MM.1S (cell line): ENCODE measurements around the gene BRD3OS.

ENCODE experiments used
- DNase-seq: peaks from one replicate; pipeline ENCODE4 v3.0.0-alpha.2; 2015
- H2AFZ ChIP-seq: fragments of 300-600 bp; sonication (generic); 2 replicates; pipeline ENCODE4 v1.6.0; 2016; ENCODE audit warnings: antibody characterized with exemption, low read length
- H3F3A ChIP-seq: fragments of 300-600 bp; sonication (generic); 2 replicates; pipeline ENCODE4 v1.6.1; 2016; ENCODE audit warnings: mild to moderate bottlenecking, antibody characterized with exemption, low read length, moderate library complexity, mixed read lengths; ENCODE audit not compliant: insufficient read depth
- H3K27ac ChIP-seq: fragments of 300-600 bp; sonication (generic); 2 replicates; pipeline ENCODE4 v1.5.1; 2016; ENCODE audit warnings: mild to moderate bottlenecking, low read length
- H3K27me3 ChIP-seq: fragments of 300-600 bp; sonication (generic); replicated peaks from 2 replicates; pipeline ENCODE4 v1.6.0; 2016; ENCODE audit warnings: low read length; ENCODE audit not compliant: insufficient read depth
- H3K36me3 ChIP-seq: fragments of 300-600 bp; sonication (generic); replicated peaks from 2 replicates; pipeline ENCODE4 v1.6.1; 2016; ENCODE audit warnings: mild to moderate bottlenecking, low read length, mixed read lengths; ENCODE audit not compliant: insufficient read depth
- H3K4me1 ChIP-seq: fragments of 300-600 bp; sonication (generic); 2 replicates; pipeline ENCODE4 v1.6.1; 2016; ENCODE audit warnings: low read length, mixed read lengths
- H3K4me2 ChIP-seq: fragments of 300-600 bp; sonication (generic); 2 replicates; pipeline ENCODE4 v1.6.0; 2016; ENCODE audit warnings: low read depth, low read length
- H3K4me3 ChIP-seq: fragments of 300-600 bp; sonication (generic); 2 replicates; pipeline ENCODE4 v1.5.1; 2016; ENCODE audit warnings: low read length, mixed read lengths
- H3K79me2 ChIP-seq: fragments of 300-600 bp; sonication (generic); 2 replicates; pipeline ENCODE4 v1.6.1; 2016; ENCODE audit warnings: mixed run types, low read length, mixed read lengths
- H3K9ac ChIP-seq: fragments of 300-600 bp; sonication (generic); 2 replicates; pipeline ENCODE4 v1.6.1; 2016; ENCODE audit warnings: low read length, mixed read lengths
- H3K9me2 ChIP-seq: fragments of 300-600 bp; sonication (generic); replicated peaks from 2 replicates; pipeline ENCODE4 v1.6.1; 2016; ENCODE audit warnings: mild to moderate bottlenecking, low read length, mixed read lengths; ENCODE audit not compliant: insufficient read depth
- H3K9me3 ChIP-seq: fragments of 300-600 bp; sonication (generic); replicated peaks from 2 replicates; pipeline ENCODE4 v1.6.1; 2016; ENCODE audit warnings: mild to moderate bottlenecking, low read length, mixed read lengths; ENCODE audit not compliant: insufficient read depth
- H4K20me1 ChIP-seq: fragments of 300-600 bp; sonication (generic); 2 replicates; pipeline ENCODE4 v1.6.1; 2016; ENCODE audit warnings: mild to moderate bottlenecking, low read length, moderate library complexity, mixed read lengths; ENCODE audit not compliant: insufficient read depth
- CTCF ChIP-seq: fragments of 300-600 bp; sonication (generic); IDR thresholded peaks from 2 replicates; pipeline ENCODE4 v1.5.1; 2016; ENCODE audit warnings: antibody characterized with exemption, low read length, mixed read lengths
- EZH2 ChIP-seq: fragments of 300-600 bp; sonication (generic); optimal IDR thresholded peaks from 2 replicates; pipeline ENCODE3; 2017; ENCODE audit warnings: low read depth, mild to moderate bottlenecking, antibody characterized with exemption, low read length, mixed read lengths
- EZH2phosphoT487 ChIP-seq: fragments of 300-600 bp; sonication (generic); IDR thresholded peaks from 2 replicates; pipeline ENCODE4 v1.6.1; 2018; ENCODE audit warnings: antibody characterized with exemption, low read length

BRD3OS gene

DNA sequence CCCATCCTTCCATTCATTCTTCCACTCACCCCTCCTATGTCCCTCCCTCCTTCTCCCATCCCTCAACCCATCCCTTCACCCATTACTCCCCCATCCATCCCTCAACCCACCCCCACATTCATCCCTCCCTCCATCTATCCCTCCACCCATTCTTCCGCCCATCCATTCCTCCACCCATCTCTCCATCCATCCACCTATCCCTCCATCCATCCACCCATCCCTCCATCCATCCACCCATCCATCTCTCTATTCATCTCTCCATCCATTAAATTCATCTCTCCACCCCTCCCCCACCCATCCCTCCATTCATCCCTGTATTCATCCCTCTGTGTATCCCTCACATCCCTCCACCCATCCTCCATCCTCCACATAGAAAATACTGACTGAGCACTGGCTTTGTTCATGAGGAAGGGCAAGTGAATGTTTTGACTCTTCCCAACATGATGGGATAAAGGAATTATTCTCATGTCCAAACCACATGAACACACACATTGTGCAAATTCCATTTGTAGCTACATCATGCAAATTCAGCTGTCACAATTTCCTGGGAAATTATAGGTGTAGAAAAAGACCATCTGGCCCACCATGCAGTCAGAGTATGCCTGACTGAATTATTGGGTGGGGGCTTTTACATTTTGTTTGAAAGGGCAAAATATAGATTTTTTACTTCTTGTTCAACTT, 26.2 kb upstream of the BRD3OS start:
- DNase-seq, result no peak
- Histone ChIP-seq H3K4me3 (no peak overlapping the region), H3K4me2 (no peak overlapping the region), H3K27me3 (peaks cover 64% of the 10 kb centered on the region), H2AFZ (no peak overlapping the region), H4K20me1 (no peaks in the 10 kb centered on the region), H3K36me3 (no peaks in the 10 kb centered on the region), H3K4me1 (no peaks in the 10 kb centered on the region), H3K79me2 (no peaks in the 10 kb centered on the region), H3K9me2 (no peaks in the 10 kb centered on the region), H3K27ac (no peak overlapping the region), H3F3A (no peaks in the 10 kb centered on the region), H3K9me3 (no peaks in the 10 kb centered on the region), H3K9ac (no peak overlapping the region)
- no peak for TF ChIP-seq EZH2
- TF ChIP-seq CTCF, result no peak
- no peak for TF ChIP-seq EZH2phosphoT487

- H3K9me2 ChIP-seq, result no peaks in the 10 kb centered on the region
- TF ChIP-seq EZH2phosphoT487 (no peak), EZH2 (no peak), CTCF (no peak)
- no peak for DNase-seq
- H3K4me3 ChIP-seq, result no peak overlapping the region
- H3K4me2 ChIP-seq, result no peak overlapping the region
- no peak overlapping the region for H3K27ac ChIP-seq
- H3K27me3 ChIP-seq, result peaks cover 69% of the 10 kb centered on the region
- no peaks in the 10 kb centered on the region for H3K4me1 ChIP-seq
- H3F3A ChIP-seq, result no peaks in the 10 kb centered on the region
- H2AFZ ChIP-seq, result no peak overlapping the region
- H4K20me1 ChIP-seq, result no peaks in the 10 kb centered on the region
- no peaks in the 10 kb centered on the region for H3K79me2 ChIP-seq
- no peaks in the 10 kb centered on the region for H3K36me3 ChIP-seq
- no peak overlapping the region for H3K9ac ChIP-seq
- H3K9me3 ChIP-seq, result no peaks in the 10 kb centered on the region
Observed at GRCh38 chr9:133999851-134000265, 25.4 kb upstream of the BRD3OS start.

DNA sequence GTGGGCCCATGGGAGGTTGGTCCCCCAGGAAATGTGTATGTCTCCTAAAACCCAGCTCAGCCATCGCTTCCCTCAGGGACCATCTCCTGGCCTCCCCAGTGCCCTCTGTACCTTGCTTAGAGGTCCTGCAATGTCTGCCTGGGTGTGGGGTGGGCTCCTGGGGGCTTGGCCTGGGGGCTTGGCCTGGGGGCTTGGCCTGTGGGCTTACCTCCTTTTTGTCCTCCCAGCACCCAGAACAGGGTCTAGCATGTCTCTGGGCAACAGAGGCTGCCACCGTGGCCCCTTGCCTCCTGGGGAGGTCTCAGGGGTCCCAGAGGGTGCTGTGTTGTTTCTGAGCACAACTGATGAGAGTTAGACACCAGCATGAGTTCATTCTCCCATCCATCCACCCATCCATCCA, 22.5 kb upstream of the BRD3OS start:
- Histone ChIP-seq H3K9me3 (no peaks in the 10 kb centered on the region), H3K36me3 (no peaks in the 10 kb centered on the region), H3K4me2 (no peak overlapping the region), H3K4me1 (peaks cover 5% of the 10 kb centered on the region; the same call in 1 of the 2 replicates), H3K79me2 (no peaks in the 10 kb centered on the region), H2AFZ (no peak overlapping the region), H3K27me3 (peaks cover 74% of the 10 kb centered on the region), H3K27ac (no peak overlapping the region), H3F3A (no peaks in the 10 kb centered on the region), H4K20me1 (no peaks in the 10 kb centered on the region), H3K4me3 (no peak overlapping the region), H3K9ac (no peak overlapping the region), H3K9me2 (no peaks in the 10 kb centered on the region)
- TF ChIP-seq EZH2phosphoT487, result no peak
- TF ChIP-seq EZH2, result no peak
- no peak for TF ChIP-seq CTCF
- DNase-seq, result no peak
